Measurements from ENCODE around the gene CBR1.

The CBR1 gene

GRCh38 chr21:36120304-36120888 is 50.6 kb downstream of the CBR1 start:
- FAIRE-seq, result no peak
